GM21717 (cell line): ENCODE data around the gene CCDC141.

Experiments used
- ATAC-seq: cut with Tn5 transposase; IDR thresholded peaks from one replicate; pipeline ENCODE4 v1.9.1; 2021; ENCODE audit warnings: mild to moderate bottlenecking, moderate library complexity; ENCODE audit not compliant: unreplicated experiment

The CCDC141 gene

DNA sequence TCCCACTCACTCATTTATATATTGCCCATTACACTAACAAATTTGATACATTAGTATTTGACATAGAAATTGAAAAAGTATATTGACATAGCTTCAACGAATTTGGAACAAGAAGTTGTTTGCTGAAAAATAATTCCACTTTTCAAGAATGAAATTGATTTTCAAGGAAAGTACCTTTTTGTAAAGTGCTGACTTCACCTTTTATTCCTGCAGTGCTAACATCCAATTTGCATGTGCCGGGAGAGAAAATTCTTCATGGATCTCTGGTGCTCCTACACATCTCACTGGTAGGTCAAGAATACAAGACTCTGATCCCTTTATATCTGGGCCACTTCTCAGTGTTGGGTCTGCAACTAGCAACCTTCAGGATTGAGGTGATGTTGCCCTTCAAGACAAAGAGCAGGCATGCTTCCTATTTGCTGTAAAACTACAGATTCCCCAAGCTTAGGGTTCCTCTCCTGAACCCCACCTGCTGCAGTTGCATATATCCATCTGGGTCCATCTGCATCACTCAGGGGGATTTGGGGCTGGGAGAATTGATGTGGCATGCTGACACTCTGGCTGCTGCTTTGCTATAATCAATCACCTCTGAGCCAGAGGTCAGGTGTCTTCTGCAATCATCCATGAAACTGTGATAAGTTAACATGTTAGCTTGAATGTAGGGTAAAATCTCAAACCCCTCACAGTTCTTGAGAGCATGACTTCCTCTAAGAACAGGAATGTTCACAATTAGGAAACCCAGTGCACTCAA, 134.3 kb downstream of the CCDC141 start:
- no peak for ATAC-seq

DNA sequence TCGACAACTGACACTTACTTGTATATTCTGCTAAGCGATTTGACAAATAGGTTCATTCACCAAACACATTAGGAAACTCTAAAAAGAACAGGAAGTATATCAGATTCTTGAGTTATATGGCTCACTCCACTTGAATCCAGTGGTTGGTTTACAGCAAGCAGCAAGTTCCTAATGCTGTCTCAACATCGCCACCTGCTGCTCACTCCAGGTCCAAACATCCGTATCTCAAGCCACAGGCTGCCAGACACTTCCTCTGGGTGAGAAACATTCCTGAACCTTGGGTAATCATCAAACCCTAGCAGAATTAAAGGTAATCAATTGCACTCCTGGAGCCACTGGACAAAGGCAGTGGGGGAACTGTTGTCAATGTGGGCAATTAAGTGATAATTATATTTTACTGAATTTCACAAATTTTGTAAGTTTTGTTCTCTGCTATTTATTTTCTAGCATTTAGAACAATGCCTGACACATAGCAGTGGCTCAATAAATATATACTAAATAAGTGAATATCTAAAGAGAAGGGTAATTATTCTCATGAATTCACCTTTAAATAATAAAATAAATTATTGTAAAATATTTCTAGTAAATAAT, 135.6 kb downstream of the CCDC141 start:
- peak; percentile 85 for ATAC-seq

DNA sequence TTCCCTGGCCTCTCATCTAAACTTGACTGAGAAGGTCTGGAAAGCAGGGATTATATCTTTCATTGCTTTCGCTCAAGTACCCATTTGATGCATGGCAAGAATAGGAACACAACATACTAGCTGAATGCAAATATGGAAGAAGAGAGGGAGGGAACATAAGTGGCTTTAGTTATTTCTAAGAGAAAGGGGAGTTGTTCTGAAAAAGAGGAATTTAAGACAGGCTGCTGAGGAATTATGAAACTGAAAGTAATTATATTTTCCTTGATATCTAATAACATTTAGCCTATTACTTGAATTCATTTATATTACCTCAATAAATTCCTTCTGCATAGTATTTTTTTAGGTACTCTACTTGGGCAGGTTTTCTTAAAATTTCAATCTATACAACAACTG, 136.9 kb downstream of the CCDC141 start:
- no peak for ATAC-seq

GRCh38 chr2:178912416-178913048, 137.4 kb downstream of the CCDC141 start:
- ATAC-seq, result no peak

DNA sequence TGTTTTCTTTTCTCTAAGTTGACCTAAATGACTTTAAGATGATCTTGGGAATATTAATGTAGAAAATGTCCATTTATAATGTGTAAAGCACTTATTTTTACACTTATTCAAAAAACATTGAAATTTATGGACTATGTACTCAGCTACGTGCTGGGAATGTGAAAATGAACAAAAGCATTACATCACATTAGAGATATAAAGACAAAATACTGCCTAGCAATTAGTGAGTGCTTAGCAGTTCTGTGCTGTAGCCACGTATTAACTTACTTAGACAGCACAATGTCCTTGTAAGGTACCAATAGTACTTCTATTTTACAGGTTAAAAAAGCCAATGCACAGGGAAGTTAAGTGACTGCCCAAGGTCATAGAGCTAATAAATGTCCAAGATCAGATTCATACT, 138.9 kb downstream of the CCDC141 start:
- no peak for ATAC-seq

GRCh38 chr2:178910005-178910404, 139.9 kb downstream of the CCDC141 start:
- ATAC-seq, result no peak

- ATAC-seq, result no peak
These were observed 140.4 kb downstream of the CCDC141 start for GRCh38 chr2:178909507-178909906.

GRCh38 chr2:178908810-178909209, 141.1 kb downstream of the CCDC141 start:
- ATAC-seq, result no peak

- ATAC-seq, result no peak
These were observed 144.7 kb downstream of the CCDC141 start for GRCh38 chr2:178905261-178905660.

DNA sequence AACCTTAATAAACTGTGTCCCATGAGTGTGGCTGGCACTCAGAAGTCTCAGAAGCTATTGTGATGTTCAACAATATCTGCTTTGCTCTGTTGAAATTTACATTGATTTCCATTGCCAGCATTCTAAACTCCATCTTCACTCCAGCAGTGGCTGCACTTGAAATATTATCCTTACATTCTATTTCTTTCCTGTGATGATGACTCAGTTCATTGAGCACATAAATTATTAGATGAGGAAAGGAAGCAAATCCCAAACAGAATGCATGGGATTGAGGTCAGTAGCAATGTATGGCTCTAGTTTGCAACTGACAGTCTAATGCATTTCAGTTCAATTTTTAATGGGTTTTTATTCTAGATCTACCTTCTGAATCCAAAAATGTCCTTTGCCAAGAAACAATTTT, 150.3 kb downstream of the CCDC141 start:
- ATAC-seq, result no peak

GRCh38 chr2:178895872-178896271, 154.1 kb downstream of the CCDC141 start:
- no peak for ATAC-seq

DNA sequence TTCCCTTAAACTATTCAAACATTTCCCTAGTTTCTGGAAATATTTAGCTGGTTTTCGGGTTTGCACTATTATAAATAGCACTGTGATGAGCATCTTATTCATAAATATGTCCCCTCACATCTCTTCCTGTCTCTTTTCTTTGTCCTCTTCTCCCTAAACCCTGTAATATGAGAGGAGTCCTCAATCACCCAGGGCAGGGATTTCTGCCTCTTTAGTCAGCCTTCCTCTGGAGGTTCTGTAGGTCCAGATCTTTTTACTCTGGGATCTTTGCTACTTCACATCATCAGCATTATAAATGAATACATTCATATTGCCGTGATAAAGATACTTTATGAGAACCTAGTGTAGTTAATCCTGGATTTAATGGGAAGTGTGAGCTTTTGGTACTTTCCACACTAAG, 154.8 kb downstream of the CCDC141 start:
- no peak for ATAC-seq

DNA sequence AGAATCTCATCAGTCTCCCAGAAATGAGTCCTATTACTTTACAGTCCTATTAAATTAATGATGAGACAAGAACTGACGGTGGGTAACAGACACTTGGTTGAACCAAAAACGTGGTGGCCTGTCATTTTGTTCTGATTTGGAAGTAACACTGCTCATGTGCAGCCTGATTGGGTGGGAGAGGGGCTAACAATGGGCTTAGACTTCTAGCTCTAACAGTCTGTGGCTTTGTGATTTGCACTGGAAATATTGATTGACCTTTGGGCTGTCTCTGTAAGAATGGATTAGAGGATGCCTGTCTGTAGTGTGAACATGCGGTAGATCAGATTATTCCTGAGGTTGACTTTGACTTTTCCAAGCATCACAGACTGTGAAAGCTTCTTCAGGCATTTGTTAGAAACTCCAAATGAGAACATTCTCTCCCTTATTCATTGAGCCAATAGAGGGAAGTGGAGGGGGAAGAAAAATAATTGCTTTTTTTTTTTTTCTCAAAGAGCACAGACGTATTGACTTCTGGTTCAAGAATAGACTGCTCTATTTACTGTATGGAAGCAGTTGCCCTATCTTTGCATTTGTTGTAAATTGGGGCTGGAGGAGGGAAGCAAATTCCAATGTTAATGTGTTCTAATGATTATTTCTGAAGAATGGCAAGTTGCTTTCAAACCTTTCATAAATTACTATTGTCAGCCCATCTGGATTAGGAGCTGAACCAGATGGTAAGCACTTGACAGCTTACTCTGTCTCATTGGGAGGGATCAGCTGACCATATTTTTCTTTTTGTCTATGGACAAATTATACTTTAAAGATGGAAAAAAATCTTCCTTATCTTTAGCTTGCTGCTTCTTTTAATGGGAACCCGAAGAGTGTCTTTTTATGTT, 156.9 kb downstream of the CCDC141 start:
- ATAC-seq, result no peak

DNA sequence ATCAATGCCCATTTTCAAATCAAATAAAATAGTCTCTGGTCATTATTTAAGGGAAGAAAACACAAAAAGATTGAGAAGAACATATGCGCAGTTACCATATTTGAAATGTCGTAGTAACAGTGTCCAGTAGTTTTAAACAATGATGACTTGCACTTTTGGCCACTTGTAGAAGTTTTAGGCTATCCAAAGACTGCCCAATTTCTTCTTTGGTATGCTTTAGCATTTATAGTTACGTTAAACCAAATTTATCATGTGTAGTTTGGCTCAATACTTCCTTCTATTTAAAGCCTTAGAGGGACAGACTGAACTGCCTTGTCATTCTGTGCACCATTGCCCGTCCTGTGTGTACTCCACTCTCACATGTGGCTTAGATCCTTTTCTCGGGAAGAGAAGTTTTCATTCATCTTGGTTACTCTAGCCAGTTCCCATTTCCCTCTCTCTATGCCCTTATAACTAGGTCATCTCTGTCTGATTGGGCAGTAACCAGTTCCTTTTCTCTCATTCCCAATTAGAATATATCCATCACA, 157.9 kb downstream of the CCDC141 start:
- ATAC-seq, result no peak

DNA sequence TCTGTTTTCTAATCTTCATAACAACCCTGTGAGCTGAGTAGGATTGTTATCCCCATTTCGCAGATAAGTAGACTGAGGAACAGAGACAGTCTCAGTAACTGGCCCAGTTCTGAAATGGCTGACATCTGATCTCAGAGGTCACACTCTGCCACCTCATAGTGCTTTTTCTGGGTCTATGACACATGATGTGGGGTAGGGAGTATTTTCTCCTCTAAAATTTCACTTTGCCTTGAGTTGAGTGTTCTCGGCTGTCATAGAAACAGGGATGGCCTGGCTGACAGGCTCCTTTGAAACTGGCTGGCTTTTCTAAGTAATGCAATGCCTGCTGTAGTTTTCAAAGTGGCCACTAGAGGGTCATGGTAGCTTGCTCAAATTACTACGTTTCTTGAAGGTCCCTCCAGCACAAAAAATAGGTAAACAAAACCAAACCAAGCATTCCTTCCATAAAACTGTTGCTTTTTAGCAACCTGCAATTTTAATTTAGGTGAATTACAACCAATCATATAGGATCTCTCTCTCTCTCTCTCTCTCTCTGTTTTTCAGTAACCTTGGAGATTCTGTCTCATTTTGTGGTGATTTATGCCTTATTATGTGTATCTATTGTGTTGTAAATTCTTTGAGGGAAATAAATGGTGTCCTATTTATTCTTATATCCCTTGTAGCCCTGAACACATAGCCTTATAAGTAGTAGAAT, 158.5 kb downstream of the CCDC141 start:
- peak; percentile 96 for ATAC-seq

DNA sequence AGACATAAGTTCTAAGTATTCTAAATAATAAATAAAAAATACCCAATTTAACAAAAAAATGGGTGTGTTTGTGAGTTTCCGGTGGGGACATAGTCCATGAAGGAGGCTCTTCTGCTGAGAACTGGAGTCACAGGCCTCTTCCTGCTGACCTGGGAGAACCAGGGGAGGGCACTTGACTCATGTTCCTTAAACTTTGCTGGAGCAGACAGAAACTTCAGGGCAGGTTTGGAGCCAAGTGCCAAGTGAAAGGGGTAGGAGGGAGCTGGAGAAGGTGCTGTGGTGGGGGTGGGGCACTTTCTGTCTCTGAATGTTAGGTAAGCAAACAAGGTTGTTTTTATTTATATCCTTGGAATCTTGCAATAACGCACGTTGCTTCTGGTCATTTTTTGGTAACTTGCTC, 163.9 kb downstream of the CCDC141 start:
- no peak for ATAC-seq

- no peak for ATAC-seq
These were observed 165.5 kb downstream of the CCDC141 start for GRCh38 chr2:178884440-178884839.

- ATAC-seq, result no peak
These were observed 167.1 kb downstream of the CCDC141 start for GRCh38 chr2:178882666-178883440.

DNA sequence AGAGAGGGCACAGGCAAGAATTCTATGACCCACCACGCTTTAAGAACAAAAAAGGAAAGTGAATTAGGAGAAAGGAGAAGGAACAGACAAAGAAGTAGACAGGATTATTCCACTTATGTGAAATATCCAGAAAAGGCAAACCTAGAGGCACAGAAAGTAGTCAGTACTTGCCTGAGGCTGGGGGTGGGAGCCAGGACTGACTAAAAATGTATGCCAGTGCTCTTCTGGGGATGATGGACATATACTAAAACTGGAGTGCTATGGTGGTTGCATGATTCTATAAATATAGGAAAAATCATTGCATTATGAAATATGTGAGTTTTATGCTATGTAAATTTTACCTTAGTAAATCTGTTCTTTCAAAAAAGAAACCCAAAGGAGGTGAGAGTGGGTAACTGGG, 168.9 kb downstream of the CCDC141 start:
- ATAC-seq, result no peak

- ATAC-seq, result no peak
These were observed 169.7 kb downstream of the CCDC141 start for GRCh38 chr2:178880257-178880656.
